G401 (cell line): Measurements from ENCODE around the gene CALY. TPM values are rescaled to one million over a fixed set of nuclear protein-coding genes. Genes with fewer than 3 reads are reported as not detected.

Source experiments
- DNase-seq: peaks from one replicate; pipeline ENCODE4 v3.0.0-alpha.2; 2015; ENCODE audit warnings: low spot score
- in situ Hi-C: cut with HindIII; loops from 2 replicates; pipeline ENCODE4 v1.10.0; 2016; ENCODE audit warnings: low sequenced_read_pairs, mixed read lengths
- total RNA-seq: library from RNA; depleted of rRNA; stranded (reverse); fragments of >200 nt; shearing (Covaris generic); gene quantifications from 2 replicates; pipeline ENCODE4 v1.2.3, GENCODE V29; 2014

Gene CALY
- total RNA-seq, 1 experiment from 2014 or later: 63.5 TPM

- DNase-seq: no peak
- in situ Hi-C loops: no loop called here
Measured at GRCh38 chr10:133354672-133355240, 18.1 kb upstream of the CALY start.

- in situ Hi-C loops: no loop called here
- no peak for DNase-seq
Measured at GRCh38 chr10:133353988-133354605, 17.4 kb upstream of the CALY start.

- DNase-seq: peak; percentile 54
- in situ Hi-C loops: no loop called here
Measured at GRCh38 chr10:133353202-133353959, 16.7 kb upstream of the CALY start.

- DNase-seq: no peak
- in situ Hi-C loops: no loop called here
Measured at GRCh38 chr10:133351408-133352318, 15.0 kb upstream of the CALY start.

GRCh38 chr10:133350950-133351329 lies 14.2 kb upstream of the CALY start:
- in situ Hi-C loops: no loop called here
- DNase-seq: peak; percentile 46

GRCh38 chr10:133350283-133350949 lies 13.7 kb upstream of the CALY start:
- in situ Hi-C loops: no loop called here
- DNase-seq: no peak

GRCh38 chr10:133349577-133350011 lies 12.9 kb upstream of the CALY start:
- DNase-seq: no peak
- in situ Hi-C loops: no loop called here

GRCh38 chr10:133349160-133349568 lies 12.5 kb upstream of the CALY start:
- DNase-seq: no peak
- in situ Hi-C loops: no loop called here

- in situ Hi-C loops: no loop called here
- no peak for DNase-seq
Measured at GRCh38 chr10:133347710-133348517, 11.2 kb upstream of the CALY start.

GRCh38 chr10:133346413-133346812 lies 9.7 kb upstream of the CALY start:
- DNase-seq: no peak
- in situ Hi-C loops: no loop called here

- DNase-seq: no peak
- in situ Hi-C loops: no loop called here
Measured at GRCh38 chr10:133344236-133344635, 7.5 kb upstream of the CALY start.

GRCh38 chr10:133343558-133343957 lies 6.9 kb upstream of the CALY start:
- no peak for DNase-seq
- in situ Hi-C loops: no loop called here

GRCh38 chr10:133342942-133343341 lies 6.2 kb upstream of the CALY start:
- in situ Hi-C loops: no loop called here
- no peak for DNase-seq

GRCh38 chr10:133341983-133342382 lies 5.3 kb upstream of the CALY start:
- no peak for DNase-seq
- in situ Hi-C loops: no loop called here

- in situ Hi-C loops: no loop called here
- DNase-seq: no peak
Measured at GRCh38 chr10:133339708-133340380, 3.1 kb upstream of the CALY start.

GRCh38 chr10:133338080-133339071 lies 1.7 kb upstream of the CALY start:
- in situ Hi-C loops: no loop called here
- no peak for DNase-seq

GRCh38 chr10:133337370-133337725 lies 652 bp upstream of the CALY start:
- in situ Hi-C loops: no loop called here

More at GRCh38 chr10:133337370-133337725, 652 bp upstream of the CALY start:
- DNase-seq: no peak
